HG03442 (cell line): ENCODE measurements around the gene BLOC1S4.
"Not testable (repeated sequence)": the region's sequence is repeated elsewhere in the genome, so short reads cannot be mapped to it uniquely, and the experiment has no call there.

Experiments used
- ATAC-seq: cut with Tn5 transposase; IDR thresholded peaks from one replicate; pipeline ENCODE4 v1.9.1; 2021; ENCODE audit warnings: mild to moderate bottlenecking, moderate library complexity; ENCODE audit not compliant: unreplicated experiment

The BLOC1S4 gene

GRCh38 chr4:6716018-6716911, at the start of gene BLOC1S4:
Gene BLOC1S4, plus strand, starts transcription at chr4:6716174. Its CDS starts 36 bp downstream, at chr4:6716210.
- peak; percentile 80 for ATAC-seq

GRCh38 chr4:6668391-6668790, 47.6 kb upstream of the BLOC1S4 start:
- no peak for ATAC-seq

GRCh38 chr4:6671648-6672047, 44.3 kb upstream of the BLOC1S4 start:
- no peak for ATAC-seq

- ATAC-seq, result no peak
These were observed 43.8 kb upstream of the BLOC1S4 start for GRCh38 chr4:6672131-6672530.

GRCh38 chr4:6672541-6673190, 43.3 kb upstream of the BLOC1S4 start:
- not testable (repeated sequence) for ATAC-seq

GRCh38 chr4:6673191-6673659, 42.7 kb upstream of the BLOC1S4 start:
- ATAC-seq, result not testable (repeated sequence)

- peak; percentile 77 for ATAC-seq
These were observed 42.1 kb upstream of the BLOC1S4 start for GRCh38 chr4:6673660-6674499.

GRCh38 chr4:6674500-6675149, 41.3 kb upstream of the BLOC1S4 start:
- ATAC-seq, result peak; percentile 35

GRCh38 chr4:6676722-6677558, 39.0 kb upstream of the BLOC1S4 start:
- no peak for ATAC-seq

- no peak for ATAC-seq
These were observed 35.5 kb upstream of the BLOC1S4 start for GRCh38 chr4:6680372-6681034.

- ATAC-seq, result no peak
These were observed 34.8 kb upstream of the BLOC1S4 start for GRCh38 chr4:6681191-6681590.

- no peak for ATAC-seq
These were observed 32.9 kb upstream of the BLOC1S4 start for GRCh38 chr4:6682862-6683590.

- ATAC-seq, result no peak
These were observed 31.3 kb upstream of the BLOC1S4 start for GRCh38 chr4:6684656-6685055.

- no peak for ATAC-seq
These were observed 29.7 kb upstream of the BLOC1S4 start for GRCh38 chr4:6686104-6686787.

- ATAC-seq, result no peak
These were observed 27.8 kb upstream of the BLOC1S4 start for GRCh38 chr4:6687947-6688878.

- ATAC-seq, result peak; percentile 95
These were observed 27.0 kb upstream of the BLOC1S4 start for GRCh38 chr4:6688879-6689505.
